Endothelial cell of umbilical vein (primary cell): ENCODE results near the gene TSSK6.

Source experiments
- EZH2 ChIP-seq: IDR thresholded peaks from 2 replicates; pipeline ENCODE4 v1.6.1; 2012; ENCODE audit warnings: borderline replicate concordance, low read depth, mild to moderate bottlenecking, moderate library complexity, low read length, inconsistent platforms; ENCODE audit not compliant: severe bottlenecking
- MYC ChIP-seq: IDR thresholded peaks from one replicate; pipeline ENCODE4 v1.6.1; 2011; ENCODE audit warnings: mild to moderate bottlenecking, low read depth, low read length
- POLR2A ChIP-seq: IDR thresholded peaks from 2 replicates; pipeline ENCODE4 v1.6.1; 2012; ENCODE audit warnings: low read depth, mild to moderate bottlenecking, control low read depth, low read length
- TF ChIP-seq, protein P1 (sequence below), 2 donors: IDR thresholded peaks; 1 replicate in 1 of 2; 2 replicates in 1 of 2; pipeline ENCODE4 v1.5.1; 2011; ENCODE audit warnings: low read length in 2 of 2, mild to moderate bottlenecking in 2 of 2, moderate library complexity in 2 of 2, control low read depth in 1 of 2, inconsistent platforms in 1 of 2, low read depth in 1 of 2; ENCODE audit not compliant: insufficient read depth in 1 of 2; ENCODE audit errors: extremely low read depth in 1 of 2

DNA sequence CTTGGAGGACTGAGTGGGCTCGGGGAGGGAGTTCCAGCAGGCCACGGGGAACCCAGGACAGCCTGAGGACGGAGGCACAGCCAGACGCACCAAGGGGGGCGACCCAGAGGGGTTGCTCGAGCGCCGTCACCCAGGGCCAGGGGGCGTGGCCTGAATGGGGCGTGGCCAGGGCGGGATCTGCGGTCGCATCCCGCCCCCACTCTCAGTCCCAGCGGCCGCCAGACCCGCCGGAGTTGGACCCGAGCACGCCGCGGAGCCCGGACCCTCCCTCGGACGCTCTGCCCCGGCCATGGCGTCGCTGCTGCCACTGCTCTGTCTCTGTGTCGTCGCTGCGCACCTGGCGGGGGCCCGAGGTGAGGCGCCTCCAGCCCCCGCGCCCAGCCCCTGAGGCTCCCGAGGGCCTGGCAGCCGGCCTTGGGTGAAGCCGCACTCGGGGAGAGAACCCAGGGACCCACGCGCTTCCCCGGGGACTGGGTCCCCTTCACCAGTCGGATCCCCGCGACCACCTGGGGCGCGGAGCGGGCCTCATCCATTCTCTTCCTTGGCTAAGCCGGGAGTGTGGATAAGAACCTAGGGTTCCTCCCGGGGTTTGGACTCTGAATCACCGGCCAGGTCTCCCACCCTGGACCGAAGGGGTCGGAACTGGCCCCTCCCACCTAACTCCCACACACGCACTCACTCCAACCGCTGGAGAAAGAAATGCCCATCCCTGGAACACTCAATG lies 22.9 kb upstream of the TSSK6 start, which contains the start of gene CILP2:
- TF ChIP-seq, protein P1, sequence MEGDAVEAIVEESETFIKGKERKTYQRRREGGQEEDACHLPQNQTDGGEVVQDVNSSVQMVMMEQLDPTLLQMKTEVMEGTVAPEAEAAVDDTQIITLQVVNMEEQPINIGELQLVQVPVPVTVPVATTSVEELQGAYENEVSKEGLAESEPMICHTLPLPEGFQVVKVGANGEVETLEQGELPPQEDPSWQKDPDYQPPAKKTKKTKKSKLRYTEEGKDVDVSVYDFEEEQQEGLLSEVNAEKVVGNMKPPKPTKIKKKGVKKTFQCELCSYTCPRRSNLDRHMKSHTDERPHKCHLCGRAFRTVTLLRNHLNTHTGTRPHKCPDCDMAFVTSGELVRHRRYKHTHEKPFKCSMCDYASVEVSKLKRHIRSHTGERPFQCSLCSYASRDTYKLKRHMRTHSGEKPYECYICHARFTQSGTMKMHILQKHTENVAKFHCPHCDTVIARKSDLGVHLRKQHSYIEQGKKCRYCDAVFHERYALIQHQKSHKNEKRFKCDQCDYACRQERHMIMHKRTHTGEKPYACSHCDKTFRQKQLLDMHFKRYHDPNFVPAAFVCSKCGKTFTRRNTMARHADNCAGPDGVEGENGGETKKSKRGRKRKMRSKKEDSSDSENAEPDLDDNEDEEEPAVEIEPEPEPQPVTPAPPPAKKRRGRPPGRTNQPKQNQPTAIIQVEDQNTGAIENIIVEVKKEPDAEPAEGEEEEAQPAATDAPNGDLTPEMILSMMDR (IDR thresholded peaks at IDR 0.05; ENCODE audit: extremely low read depth in 1 of 2, insufficient read depth in 1 of 2, low read depth in 1 of 2, low read length in 2 of 2) = no peak
- no peak for TF ChIP-seq MYC
- peak; percentile 81 for TF ChIP-seq EZH2
- no peak for TF ChIP-seq POLR2A
